ENCODE results near the gene GOLGA6L7.
"Not testable (repeated sequence)": the region's sequence is repeated elsewhere in the genome, so short reads cannot be mapped to it uniquely, and the experiment has no call there.

GRCh38 chr15:28834957-28835585 is 13.4 kb downstream of the GOLGA6L7 start:
- not testable (repeated sequence) for TF ChIP-seq EZH2 (IDR thresholded peaks at IDR 0.05)
- TF ChIP-seq, protein P1, sequence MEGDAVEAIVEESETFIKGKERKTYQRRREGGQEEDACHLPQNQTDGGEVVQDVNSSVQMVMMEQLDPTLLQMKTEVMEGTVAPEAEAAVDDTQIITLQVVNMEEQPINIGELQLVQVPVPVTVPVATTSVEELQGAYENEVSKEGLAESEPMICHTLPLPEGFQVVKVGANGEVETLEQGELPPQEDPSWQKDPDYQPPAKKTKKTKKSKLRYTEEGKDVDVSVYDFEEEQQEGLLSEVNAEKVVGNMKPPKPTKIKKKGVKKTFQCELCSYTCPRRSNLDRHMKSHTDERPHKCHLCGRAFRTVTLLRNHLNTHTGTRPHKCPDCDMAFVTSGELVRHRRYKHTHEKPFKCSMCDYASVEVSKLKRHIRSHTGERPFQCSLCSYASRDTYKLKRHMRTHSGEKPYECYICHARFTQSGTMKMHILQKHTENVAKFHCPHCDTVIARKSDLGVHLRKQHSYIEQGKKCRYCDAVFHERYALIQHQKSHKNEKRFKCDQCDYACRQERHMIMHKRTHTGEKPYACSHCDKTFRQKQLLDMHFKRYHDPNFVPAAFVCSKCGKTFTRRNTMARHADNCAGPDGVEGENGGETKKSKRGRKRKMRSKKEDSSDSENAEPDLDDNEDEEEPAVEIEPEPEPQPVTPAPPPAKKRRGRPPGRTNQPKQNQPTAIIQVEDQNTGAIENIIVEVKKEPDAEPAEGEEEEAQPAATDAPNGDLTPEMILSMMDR (IDR thresholded peaks at IDR 0.05): not testable (repeated sequence)
